GM21423 (cell line): ENCODE data around the gene KIF5C.

ENCODE experiments used
- ATAC-seq: cut with Tn5 transposase; IDR thresholded peaks from one replicate; pipeline ENCODE4 v1.9.1; 2021; ENCODE audit warnings: mild to moderate bottlenecking, moderate library complexity; ENCODE audit not compliant: unreplicated experiment

The KIF5C gene

GRCh38 chr2:149037851-149038250 is 162.8 kb downstream of the KIF5C start:
- ATAC-seq: no peak

- ATAC-seq: peak; percentile 59
These were observed 163.6 kb downstream of the KIF5C start, which contains the start of gene LYPD6B for GRCh38 chr2:149038442-149039212. TSS of gene LYPD6B (plus strand) at chr2:149038699. CDS start at chr2:149130949, 92,250 bp downstream.

- no peak for ATAC-seq
These were observed 164.2 kb downstream of the KIF5C start for GRCh38 chr2:149039213-149039724.

GRCh38 chr2:149040451-149040850 is 165.4 kb downstream of the KIF5C start:
- ATAC-seq: peak; percentile 38

GRCh38 chr2:149041482-149041881 is 166.5 kb downstream of the KIF5C start:
- ATAC-seq: no peak

- ATAC-seq: no peak
These were observed 167.9 kb downstream of the KIF5C start for GRCh38 chr2:149042881-149043280.

GRCh38 chr2:149044500-149044899 is 169.5 kb downstream of the KIF5C start:
- no peak for ATAC-seq

- ATAC-seq: no peak
These were observed 172.1 kb downstream of the KIF5C start for GRCh38 chr2:149047118-149047517.

GRCh38 chr2:149049142-149049541 is 174.1 kb downstream of the KIF5C start:
- no peak for ATAC-seq

GRCh38 chr2:149050188-149050587 is 175.2 kb downstream of the KIF5C start:
- ATAC-seq: no peak

GRCh38 chr2:149055751-149056150 is 180.7 kb downstream of the KIF5C start:
- ATAC-seq: no peak

GRCh38 chr2:149056541-149057255 is 181.7 kb downstream of the KIF5C start:
- no peak for ATAC-seq

- no peak for ATAC-seq
These were observed 182.4 kb downstream of the KIF5C start for GRCh38 chr2:149057401-149057800.

GRCh38 chr2:149058936-149059335 is 183.9 kb downstream of the KIF5C start:
- ATAC-seq: no peak

- ATAC-seq: no peak
These were observed 184.8 kb downstream of the KIF5C start for GRCh38 chr2:149059822-149060221.

- no peak for ATAC-seq
These were observed 186.2 kb downstream of the KIF5C start for GRCh38 chr2:149061133-149061745.

GRCh38 chr2:149062531-149062930 is 187.5 kb downstream of the KIF5C start:
- no peak for ATAC-seq

GRCh38 chr2:149063177-149063576 is 188.2 kb downstream of the KIF5C start:
- no peak for ATAC-seq

- ATAC-seq: no peak
These were observed 189.4 kb downstream of the KIF5C start for GRCh38 chr2:149064365-149064841.

GRCh38 chr2:149064856-149065630 is 190.0 kb downstream of the KIF5C start:
- no peak for ATAC-seq
